Activated gamma-delta T cell treated with Interleukin-2 at 50 U/mL for 16 hours (primary cell): ENCODE data around the gene LDLRAD4.

Experiments used
- DNase-seq: peaks from one replicate; pipeline ENCODE4 v3.0.0-alpha.2; 2020

LDLRAD4 gene

GRCh38 chr18:13232086-13232917 lies 13.7 kb downstream of the LDLRAD4 start:
- no peak for DNase-seq

DNA sequence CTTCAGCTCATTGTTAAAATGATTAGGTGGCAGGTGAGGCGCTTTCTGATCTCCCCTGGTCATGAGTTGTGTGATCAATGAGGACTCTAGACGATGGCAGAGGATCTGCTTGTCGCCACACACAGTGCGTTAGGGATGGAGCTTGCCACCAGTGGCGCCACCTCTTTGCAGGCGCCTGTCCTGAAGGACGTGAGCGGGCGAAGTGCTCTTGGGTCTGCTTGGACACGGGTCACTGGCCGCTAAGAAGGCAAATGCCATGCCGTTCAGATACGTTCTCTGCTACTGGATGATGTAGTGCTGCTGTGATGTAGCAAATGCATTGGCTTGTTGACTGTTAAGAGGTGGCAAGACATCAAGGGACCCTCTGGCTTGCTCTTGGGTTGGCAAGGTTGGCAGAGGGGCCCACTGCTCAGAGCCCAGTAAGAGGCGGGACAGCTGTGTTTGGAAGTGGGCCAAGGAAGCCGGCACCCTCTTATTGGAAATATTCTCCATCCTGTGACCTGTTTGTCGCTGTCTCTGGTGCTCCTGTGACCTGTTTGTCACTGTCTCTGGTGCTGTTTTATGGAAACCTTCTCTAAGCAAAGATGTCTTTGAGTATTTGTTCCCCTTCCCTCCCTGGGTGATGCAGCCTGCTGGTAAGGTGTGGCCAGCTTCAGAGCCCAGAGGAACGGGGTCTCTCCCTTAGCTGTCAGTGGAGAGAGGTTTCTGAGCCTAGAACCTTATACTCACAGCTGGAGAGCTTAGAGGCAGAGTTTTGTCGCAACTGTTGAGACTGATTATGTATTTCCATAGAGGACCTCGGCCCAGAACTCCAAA lies 14.6 kb downstream of the LDLRAD4 start:
- no peak for DNase-seq

- no peak for DNase-seq
Observed at GRCh38 chr18:13233787-13234783, 15.5 kb downstream of the LDLRAD4 start.

GRCh38 chr18:13235421-13235831 lies 16.9 kb downstream of the LDLRAD4 start:
- no peak for DNase-seq

- DNase-seq, result no peak
Observed at GRCh38 chr18:13235981-13236380, 17.4 kb downstream of the LDLRAD4 start.

DNA sequence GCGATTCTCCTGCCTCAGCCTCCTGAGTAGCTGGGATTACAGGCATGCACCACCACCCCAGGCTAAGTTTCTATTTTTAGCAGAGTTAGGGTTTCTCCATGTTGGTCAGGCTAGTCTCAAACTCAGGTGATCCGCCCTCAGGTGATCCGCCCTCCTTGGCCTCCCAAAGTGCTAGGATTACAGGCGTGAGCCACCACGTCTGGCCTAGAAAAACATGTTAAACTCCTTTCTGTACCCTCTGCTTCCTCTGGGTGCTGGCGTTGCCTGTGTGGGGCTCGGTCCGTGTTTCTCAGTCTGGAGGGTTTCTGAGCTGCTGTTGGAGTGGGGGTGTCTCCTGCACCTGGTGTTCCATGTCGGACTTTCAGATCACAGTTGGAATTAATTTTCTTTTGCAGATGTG lies 17.9 kb downstream of the LDLRAD4 start:
- DNase-seq, result no peak

- DNase-seq, result no peak
Observed at GRCh38 chr18:13237073-13237472, 18.5 kb downstream of the LDLRAD4 start.

- DNase-seq, result no peak
Observed at GRCh38 chr18:13237641-13238040, 19.1 kb downstream of the LDLRAD4 start.

GRCh38 chr18:13239171-13239956 lies 20.8 kb downstream of the LDLRAD4 start:
- DNase-seq, result no peak

- no peak for DNase-seq
Observed at GRCh38 chr18:13240060-13240725, 21.6 kb downstream of the LDLRAD4 start.

DNA sequence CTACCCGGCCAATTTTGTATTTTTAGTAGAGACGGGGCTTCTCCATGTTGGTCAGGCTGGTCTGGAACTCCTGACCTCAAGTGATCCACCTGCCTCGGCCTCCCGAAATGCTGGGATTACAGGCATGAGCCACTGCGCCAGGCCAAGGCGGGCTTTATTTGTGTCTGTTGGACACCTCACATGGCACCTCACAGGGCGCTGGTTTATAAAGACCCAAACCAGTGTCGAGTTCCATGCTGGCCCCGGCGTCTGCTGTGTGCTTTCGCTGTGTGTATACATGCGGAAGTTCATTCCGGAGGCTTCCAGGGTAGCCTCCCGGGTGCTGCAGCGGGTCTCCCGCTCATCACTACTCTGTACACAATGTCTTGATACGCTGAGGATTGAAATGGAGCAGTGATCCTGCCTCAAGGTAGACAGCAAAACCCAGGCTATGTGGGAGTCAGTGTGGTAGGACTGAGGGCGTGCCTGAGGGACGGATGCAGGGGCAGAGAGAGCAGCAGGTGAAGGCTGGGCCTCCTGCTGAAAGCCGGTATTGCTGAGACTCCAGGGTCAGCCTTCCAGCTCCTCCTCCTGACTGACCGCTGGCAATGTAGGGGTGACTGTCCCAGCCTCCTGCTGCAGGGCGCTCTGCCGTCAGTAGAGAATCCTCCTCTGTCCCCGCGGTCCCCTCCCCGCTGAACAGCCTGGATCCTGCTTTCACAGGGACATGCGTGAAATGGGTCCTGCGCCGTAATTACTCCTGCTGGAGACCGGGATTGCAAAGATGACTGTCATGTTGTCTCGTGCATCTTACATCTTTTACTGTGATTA lies 22.7 kb downstream of the LDLRAD4 start:
- DNase-seq, result no peak

GRCh38 chr18:13241893-13242175 lies 23.3 kb downstream of the LDLRAD4 start:
- no peak for DNase-seq

DNA sequence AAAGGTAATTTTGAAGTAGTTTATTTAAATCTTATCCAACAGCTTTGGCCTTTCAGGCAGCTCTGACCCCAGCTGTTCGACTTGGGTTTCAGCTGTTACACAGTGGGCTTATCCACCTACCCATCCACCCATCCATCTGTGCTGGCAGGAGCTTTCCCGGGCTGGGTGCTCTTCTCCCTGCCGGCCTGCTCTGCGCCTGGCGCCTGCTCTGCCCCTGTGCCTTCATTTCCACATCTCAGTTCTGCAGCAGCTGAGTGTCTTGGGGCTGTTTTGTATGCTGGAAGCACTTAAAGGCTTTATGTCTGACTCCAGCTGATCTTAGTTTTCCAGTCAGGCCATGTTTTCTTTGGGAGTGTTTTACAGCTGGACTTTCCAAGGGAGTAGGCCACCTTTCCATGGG lies 24.2 kb downstream of the LDLRAD4 start:
- DNase-seq, result no peak

GRCh38 chr18:13243363-13243762 lies 24.8 kb downstream of the LDLRAD4 start:
- no peak for DNase-seq

DNA sequence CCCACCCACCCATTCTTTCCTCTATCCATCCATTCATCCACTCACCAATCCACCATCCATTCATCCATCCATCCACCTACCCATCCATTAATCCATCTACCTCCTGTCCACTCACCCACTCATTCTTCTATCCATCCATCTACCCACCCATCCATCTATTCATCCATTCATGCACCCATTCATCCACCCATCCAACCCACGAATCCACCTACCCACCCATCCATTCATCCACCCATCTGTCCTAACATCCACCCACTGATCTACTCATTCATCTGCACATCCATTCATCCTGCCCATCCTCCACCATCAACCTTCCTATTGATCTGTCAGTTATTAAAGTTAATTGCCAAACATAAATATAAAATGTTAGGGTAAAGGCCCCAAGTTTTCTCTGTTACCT lies 25.6 kb downstream of the LDLRAD4 start:
- no peak for DNase-seq

GRCh38 chr18:13245481-13246000 lies 27.0 kb downstream of the LDLRAD4 start:
- DNase-seq, result no peak

GRCh38 chr18:13246121-13246520 lies 27.6 kb downstream of the LDLRAD4 start:
- no peak for DNase-seq

DNA sequence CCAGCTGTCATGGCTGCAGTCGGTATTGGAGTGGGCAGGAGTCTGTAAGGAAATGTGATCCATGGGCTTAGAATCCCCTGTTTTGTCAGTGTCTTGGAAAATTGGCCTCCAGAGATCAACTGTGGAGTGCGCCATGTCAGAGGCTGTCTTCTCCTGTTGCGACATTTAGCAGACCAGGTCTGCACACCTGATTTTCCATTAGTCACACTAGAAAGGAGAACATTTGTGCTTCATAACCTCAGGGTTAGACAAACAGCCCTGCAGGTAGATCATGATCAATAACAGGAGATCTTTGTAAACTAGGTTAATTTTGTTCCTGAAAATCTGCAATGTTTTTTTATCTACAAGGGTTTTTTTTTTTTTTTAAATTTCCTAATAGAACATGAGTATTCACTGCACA lies 28.0 kb downstream of the LDLRAD4 start:
- DNase-seq, result no peak

DNA sequence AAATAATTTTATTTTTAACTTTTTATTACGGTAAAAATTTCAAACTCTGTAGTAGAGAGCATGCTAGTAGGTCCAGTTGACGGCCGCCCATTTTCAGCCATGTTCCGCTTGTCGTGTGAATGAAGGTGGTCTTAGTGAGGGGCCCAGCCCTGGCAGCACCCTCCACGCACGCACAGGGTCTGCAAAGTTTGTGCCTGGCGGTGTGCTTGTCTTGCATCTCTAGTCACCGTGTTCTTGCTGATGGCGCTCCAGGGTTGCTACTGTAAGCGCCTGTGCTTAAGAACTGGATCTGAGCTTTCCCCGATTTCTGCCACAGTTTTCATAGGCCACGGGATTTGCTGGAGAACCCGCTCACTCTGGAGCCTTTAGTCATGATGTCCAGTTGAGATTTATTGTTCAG lies 28.9 kb downstream of the LDLRAD4 start:
- DNase-seq, result no peak

- no peak for DNase-seq
Observed at GRCh38 chr18:13252686-13253410, 34.3 kb downstream of the LDLRAD4 start.
